Measurements from ENCODE around the gene G6PC3.

Gene G6PC3

DNA sequence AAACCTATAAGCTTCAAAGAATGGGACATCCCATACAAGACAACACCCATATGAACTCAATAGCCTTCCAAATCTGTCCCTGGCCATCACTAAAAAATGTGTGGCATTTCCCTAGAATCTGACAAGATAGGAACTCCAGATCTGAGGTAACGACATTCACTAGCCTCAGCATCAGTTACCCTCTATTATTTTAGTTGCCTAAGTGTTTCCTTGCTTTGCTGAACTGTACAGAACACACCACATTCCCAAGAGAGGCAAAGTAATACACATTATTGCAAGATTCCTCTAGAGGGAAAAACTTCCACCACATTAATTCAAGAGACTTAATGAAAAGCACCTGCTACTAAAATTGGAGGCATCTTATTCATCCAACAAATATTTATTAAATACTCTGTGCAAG, 9.1 kb upstream of the G6PC3 start:
- DNase-seq: no peak

DNA sequence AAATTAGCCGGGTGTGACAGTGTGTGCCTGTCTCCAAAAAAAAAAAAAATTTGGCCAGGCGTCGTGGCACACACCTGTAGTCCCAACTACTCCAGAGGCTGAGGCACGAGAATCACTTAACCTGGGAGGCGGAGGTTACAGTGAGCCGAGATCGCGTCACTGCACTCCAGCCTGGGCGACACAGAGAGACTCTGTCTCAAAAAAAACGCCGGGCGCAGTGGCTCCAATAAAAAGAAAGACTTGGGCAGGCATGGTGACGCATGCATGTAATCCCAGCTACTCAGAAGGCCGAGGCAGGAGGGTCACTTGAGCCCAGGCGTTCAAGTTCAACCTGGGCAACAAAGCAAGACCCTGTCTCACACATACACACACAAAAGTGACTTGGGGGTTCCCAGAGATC, 7.7 kb upstream of the G6PC3 start:
- no peak for DNase-seq

DNA sequence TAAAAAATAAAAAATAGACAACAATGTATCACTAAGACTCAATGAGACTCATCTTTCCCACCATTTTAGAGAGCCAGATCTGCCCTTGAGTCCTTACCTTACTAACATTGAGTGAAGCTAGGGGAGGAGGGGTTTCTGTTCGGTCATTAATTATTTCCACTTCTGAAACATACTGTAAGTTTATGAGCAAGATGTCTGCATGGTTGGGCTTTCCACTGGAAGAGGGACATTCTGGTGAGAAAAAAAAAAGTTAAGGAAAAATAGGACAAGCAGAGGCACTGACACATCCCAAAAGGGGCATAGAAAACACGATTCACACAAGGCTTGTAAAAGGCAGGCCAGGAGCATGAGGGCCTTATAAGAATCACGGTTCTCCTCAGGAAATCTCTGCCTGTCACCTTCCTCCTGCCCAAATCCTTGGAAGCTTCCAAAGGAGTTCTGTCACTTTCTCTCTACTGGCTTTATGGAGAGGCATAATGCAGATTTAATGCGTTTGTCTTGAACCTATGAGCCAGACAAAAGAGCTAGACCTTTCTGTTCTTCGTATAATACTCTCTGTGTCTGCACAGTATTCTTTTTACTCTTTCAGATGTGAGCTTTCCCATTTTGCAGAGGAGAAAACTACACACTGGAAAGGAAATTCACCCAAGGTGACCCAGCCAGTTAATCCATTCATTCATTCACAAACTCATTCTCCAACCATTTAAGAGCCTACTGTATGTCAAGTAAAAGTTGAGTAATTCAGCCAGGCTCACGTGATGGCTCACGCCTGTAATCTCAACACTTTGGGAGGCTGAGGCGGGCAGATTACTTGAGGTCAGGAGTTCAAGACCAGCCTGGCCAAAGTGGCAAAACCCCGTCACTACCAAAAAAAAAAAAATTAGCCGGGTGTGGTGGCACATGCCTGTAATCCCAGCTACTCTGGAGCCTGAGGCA, 6.6 kb upstream of the G6PC3 start:
- DNase-seq: no peak

DNA sequence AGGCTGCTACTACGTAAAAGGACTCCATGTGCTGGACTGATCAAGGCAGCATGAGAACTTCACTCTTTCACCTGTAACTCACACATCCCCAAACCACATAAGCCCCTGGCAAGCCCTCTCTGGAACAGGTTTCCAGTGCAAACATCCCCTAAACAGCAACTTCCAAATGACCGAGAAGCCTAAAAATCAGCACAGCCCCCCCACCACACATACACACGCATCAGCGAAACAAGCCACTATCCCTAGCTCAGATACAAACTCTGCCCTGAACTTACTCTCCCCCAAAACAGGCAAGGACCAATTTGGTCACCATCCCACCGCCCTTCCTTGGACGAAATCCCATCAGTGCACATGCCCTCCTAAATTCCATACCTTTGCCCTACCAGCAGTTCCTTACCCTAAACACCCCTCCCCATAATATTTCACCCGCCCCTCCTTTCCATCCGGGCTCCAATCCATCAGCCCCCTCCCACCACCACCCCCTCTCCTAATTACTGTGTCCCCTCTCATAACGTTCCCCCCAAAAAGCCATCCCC, 4.8 kb upstream of the G6PC3 start:
- DNase-seq: no peak

DNA sequence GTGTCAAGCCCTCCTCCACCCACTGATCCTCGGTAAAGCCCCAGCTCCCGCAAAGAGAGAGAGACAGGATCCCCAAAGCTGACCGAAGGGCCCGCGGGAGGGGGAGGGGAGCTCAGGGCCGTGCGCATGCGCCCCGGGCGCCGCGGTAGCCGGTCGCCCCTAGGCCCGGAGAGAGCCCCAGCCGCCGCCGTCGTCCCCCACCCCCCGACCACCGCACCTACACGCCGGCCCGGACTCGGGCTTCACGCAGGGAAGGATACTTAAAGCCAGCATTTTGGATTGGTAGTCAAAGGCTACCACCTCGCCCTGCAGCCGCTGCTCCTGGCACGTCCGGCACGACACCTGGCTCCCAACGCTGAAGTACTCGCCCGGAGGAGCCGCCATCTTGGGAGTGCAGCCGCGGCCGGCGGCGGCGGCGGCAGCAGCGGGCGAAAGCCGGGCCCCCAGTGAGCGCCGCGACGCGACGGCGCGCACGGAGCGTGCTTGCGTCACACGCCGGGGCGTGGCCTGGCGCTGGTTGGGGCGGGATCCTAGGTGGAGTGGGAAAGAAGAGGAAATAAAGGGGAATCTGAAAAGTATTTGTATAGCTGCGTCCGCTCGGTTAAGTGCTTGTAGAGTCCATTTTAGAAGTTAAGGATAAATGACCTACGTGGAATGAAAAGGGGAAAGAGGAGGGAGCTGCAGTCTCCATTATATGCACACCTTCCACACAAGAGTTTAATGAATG, 4.2 kb upstream of the G6PC3 start, which contains the start of gene LSM12:
Gene LSM12, minus strand, starts transcription at position 468 of the 727 bp plus-strand sequence. Its CDS starts 84 bp downstream, at position 384.
- DNase-seq: peak; percentile 84

DNA sequence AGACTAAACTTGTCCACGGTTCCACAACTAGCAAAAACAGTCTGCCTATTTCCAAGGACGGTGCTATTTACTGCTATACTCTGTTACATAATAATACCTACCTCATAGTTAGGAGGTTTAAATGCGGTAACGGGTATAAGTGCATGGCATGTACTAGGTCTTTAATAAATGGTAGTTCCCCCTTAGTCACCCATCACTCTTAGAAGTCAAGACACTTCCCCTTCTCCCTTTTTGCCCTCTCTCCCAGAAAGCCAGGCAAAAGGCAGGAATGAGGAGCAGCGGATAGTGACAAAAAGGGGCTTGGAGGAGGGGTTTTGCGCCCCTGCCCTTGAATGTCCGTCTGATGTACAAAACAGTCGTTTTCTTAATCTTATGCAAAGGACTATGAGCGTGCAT, 3.0 kb upstream of the G6PC3 start:
- DNase-seq: no peak

DNA sequence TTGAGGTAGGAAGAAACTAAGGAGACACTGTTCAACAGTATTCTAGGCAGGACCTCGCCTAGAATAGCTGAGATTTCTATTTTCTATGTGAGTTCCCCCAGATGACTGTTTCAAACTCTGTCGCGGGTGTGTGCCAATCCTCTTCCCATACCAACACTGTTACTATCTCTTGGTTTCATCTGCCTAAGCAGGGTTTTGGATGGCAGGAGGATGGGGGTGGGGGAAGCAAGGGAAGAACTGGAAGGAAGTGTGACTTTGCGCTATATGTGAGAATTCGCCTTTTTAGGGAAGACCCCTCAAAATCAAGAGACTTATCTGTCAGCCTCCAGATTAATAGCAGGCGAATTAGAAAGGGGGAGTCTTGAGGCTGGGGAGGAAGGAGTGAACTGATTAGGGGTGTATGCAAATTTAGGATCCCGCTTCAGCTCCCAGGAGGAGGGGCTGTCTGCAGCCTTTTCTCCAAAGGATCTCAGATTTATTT, 521 bp upstream of the G6PC3 start:
- no peak for DNase-seq

DNA sequence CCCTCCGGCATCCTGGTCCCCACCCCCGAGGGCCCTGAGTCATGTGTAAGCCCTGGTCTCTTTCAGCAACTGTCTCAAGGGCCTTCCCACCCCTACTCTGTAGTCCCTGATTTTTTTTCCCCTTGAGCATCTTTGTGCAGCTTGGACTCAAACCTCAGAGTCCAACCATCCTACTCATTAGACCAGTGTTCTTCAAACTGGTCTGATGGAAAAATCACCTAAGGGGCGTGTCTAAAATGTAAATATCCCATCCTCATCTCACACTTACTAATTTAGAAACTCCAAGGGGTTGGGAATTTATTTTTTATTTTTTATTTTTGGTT, 624 bp downstream of the G6PC3 start:
- DNase-seq: no peak

DNA sequence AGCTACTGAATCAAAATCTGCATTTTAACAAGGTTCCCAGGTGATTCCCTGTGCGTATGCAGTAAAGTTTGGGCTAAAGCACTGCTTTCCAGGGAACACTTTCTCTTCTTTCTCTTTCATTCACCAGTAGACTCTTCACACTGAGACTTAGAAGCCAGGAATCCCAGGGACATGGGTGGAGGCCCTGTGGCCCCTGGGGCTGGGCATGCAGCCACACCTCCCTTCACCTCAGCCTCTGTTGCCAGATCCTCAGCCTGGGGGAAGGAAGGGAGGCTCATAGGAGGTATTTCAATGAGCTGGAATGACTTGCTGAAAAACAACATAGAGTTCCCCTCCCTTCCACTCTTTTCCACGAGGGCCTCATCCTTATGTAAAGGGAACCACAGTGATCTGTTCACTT, 1.2 kb downstream of the G6PC3 start:
- DNase-seq: no peak

DNA sequence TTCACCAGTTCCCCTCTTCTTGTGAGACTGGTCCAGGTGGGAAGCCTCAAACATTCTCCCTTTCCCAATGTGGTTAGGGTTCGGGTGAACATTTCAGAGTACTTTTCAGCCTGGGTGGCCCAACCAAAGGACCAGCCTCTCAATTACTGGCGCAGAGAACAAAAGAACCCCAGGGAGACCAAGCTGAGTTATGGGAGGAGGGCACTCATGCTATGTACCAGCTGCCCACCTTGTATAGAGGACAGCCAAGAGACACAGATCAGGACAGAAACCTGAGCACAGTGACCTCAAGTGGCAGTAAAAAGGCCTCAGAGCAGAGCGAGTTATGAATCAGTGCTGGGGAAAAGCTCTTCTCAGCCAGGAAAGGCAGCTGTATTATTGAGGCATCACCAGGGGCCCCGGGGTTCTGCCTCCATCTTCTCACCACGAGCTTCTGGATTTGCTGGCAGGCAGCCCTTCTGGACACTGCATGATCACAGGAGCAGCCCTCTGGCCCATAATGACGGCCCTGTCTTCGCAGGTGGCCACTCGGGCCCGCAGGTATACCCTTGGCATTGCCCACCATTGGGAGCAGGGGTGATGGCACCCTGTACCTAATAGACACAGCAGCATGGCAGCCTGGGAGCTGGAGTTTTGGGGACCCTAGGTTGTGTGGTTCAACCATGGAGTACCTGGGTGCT, 3.8 kb downstream of the G6PC3 start:
- DNase-seq: no peak

DNA sequence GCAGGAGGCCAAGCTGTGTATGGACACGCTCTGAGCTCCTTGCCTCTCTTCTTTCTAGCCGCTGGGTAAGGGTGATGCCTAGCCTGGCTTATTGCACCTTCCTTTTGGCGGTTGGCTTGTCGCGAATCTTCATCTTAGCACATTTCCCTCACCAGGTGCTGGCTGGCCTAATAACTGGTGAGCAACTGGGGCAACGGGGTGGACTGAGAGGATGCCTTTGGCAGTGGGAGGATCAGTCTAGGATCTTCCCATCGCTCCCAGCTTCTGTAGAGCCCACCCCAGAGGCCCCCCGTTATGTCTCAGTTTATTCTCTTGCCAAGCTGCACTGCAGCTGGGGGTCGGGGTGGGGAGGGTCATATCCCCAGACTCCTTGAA, 4.4 kb downstream of the G6PC3 start:
- DNase-seq: no peak

DNA sequence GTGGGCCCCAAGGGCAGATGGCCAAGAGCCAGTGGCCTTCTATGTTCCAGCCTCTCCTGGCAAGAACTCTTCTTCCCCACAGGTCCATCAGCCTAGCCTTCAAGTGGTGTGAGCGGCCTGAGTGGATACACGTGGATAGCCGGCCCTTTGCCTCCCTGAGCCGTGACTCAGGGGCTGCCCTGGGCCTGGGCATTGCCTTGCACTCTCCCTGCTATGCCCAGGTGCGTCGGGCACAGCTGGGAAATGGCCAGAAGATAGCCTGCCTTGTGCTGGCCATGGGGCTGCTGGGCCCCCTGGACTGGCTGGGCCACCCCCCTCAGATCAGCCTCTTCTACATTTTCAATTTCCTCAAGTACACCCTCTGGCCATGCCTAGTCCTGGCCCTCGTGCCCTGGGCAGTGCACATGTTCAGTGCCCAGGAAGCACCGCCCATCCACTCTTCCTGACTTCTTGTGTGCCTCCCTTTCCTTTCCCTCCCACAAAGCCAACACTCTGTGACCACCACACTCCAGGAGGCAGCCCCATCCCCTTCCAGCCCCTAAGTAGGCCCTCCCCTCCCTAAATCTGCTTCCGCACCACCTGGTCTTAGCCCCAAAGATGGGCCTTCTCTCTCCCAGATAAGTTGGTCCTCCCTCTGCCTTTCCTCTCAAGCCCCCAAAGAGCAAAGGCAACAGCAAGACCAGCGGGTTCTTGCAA, 5.2 kb downstream of the G6PC3 start:
- DNase-seq: no peak

DNA sequence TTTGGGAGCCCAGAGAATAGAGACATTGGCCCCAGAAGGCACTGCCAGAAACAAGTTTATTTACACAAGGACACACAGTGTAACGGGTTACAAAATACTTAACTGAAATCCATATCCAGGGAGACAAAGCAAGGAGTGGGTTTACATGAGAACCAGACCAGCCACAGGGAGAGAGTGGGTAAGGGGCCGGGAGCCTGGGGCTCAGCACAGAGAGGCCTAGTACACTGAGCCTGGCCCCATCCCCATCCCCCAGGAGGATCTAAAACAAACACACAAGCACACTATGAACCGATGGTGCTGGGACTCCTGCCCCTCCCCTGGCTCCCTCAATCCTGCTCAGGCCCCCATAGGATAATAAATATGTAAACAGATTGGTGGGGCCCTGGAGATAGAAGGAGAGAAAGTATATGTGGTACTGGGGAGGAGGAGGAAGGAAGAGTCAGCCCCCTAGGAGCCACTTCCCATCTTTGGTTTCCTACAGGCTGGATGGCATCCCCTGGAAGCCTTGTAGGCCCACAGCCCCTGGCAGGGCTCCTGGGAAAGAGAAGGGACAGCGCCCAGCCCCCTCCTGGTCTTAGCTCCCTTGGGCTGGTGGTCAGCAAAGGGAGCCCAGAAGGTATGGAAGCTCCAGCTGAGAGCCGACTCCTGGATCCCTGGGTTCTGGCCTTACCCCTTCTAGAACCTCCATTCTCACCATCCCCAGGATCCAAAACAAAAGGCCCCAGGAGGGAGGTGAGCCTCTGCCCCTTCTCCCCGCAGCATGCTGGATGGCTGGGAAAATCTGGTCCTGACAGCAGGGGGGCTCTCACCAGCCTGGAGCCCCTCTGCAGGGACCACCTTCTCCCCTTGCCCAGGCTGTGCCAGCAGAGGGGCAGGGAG, 6.4 kb downstream of the G6PC3 start:
- no peak for DNase-seq

DNA sequence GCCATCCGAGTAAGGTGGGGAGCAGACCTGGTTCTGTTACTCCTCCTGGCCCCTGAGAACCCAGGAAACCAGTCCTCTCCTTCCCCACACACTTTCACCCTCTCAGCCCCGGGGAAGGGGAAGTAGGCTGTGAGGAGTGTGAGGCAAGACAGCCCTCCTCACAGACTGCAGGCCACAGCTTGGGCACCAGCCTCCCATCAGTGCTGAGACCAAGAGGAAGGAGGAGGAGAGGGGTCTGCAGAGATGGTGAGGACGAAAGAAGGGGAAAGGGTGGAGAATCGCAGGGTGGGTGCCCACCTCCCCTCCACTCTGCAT, 7.0 kb downstream of the G6PC3 start:
- no peak for DNase-seq

DNA sequence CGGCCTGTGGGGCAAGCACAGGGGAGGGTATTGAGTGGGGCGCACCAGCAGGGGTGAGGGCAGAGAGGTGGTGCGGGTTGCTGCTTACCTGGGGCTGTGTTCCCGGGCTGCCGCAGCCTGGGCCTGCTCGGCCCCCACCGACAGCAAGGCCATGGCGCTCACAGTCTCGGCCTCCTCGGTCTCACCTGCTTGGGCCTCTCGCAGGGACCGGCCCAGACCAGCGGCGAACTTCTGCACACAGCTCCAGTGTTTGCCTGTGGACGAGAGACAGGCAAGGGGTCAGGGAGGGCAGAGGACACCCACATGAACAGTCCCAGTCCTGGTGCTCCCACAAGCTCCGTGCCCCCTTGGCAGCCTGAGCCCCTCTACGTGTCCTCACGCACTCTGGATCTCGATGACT, 7.9 kb downstream of the G6PC3 start:
- DNase-seq: no peak

DNA sequence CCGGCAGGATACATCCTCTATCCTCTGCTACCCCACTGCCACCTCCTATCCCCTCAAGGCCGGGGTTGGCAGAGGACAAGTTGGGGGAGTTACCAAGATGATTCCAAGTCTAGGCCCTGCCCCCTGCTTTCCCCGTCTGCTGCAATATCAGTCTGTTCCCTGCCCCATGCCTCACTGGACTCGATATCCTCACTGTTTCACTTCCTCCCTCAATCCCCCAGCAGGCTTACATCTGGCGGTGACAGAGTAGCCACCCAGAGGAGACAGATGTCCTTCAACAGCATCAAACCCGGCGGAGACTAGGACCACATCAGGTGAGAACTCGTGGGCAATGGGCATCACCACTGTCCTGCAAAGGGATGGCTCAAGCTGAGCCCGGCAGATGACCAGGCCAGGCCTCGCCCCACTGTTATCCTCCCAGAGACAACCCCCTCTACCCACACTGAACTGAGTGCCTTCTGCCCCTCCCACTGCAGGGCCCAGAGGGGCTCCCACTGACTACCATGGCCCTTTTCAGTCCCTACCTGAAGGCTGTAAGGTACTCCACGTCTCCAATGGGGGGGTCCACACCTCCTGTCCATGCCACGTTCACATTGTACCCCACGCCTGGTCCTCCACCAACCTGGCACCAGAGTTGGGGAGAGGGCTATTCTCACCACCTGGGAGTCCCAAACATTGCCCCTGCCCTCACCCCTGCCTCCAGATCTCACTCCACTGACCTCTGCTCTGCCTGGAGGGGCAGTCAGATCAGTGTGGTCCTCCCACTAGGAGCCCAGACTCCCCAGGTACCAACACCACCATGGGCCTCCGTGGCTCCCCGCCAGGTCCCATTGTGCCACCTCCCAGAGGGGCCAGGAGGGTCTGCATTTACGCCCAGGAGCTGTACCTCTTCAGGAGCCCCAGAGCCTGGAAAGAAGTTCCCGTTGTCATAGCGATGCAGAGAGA, 9.6 kb downstream of the G6PC3 start:
- DNase-seq: no peak

DNA sequence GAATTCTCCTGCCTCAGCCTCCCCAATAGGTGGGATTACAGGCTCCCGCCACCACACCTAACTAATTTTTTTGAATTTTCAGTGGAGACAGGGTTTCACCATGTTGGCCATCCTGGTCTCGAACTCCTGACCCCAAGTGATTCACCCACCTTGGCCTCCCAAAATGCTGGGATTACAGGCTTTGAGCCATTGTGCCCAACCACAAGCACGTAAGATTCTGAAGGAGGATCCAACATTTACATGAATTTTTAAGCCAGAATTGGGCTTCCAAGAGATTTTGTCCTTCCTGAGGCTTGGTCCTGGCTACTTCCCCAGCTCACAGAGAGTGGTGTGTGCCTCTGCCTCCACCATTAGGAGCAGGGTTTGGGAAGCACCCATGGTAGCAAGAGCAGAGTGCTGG, 11.1 kb downstream of the G6PC3 start:
- no peak for DNase-seq

DNA sequence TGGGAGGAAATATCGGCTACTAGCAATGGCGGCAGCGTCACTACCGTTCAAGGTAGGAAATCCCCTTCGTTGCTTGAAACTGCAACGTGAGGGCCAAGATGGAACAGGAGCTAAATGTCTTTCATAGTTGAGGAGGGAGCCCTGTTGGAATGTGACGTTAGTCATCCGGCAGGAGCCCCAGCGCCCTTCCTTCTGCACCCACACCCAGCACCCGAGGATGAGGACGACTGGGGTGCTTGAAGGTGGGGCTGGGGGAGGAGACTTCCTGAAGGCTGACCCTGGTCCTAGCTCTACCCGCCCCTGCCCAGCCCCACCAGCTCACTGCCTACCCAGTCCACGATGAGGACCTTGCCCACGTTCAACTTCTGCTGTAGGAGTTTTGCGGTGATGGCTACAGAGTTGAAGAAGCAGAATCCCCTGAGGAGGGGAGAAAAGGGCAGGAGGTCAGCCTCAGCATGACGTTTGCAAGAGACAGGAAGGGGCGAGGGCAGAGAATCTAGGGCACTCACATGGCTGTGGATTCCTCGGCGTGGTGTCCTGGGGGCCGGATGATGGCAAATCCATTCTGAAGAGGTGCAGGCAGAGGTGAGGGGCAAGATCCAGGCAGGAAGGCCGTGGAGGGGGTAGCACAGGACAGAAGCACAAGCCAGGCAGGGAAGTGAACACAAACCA, 11.9 kb downstream of the G6PC3 start:
- DNase-seq: no peak

DNA sequence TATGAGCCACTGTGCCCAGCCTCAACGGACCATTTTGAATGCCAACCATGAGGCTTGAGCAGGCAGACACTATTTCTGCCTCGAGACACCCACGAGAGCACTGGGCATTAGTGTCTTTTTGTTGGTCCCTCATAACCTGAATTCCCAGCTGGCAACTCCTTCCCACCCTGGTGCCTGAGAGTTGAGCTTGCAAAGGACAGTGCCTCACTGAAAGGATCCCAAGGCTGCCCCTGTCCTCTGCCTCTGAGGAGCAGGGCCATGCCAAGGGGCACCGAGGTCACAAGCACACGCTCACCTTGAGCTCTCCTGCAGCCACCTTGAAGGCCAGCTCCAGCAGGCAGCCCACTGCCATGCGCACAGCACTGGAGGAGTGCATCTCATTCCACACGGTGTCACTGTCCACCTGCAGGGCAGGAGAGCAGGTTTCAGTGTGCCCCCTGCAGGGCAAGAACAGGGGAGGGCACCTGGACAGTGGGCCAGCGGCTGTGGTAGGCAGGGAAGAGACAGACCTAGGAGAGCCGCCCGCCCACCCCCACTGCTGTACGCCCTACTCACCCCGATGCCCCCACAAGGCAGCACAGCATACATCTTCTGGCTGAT, 12.8 kb downstream of the G6PC3 start:
- no peak for DNase-seq

DNA sequence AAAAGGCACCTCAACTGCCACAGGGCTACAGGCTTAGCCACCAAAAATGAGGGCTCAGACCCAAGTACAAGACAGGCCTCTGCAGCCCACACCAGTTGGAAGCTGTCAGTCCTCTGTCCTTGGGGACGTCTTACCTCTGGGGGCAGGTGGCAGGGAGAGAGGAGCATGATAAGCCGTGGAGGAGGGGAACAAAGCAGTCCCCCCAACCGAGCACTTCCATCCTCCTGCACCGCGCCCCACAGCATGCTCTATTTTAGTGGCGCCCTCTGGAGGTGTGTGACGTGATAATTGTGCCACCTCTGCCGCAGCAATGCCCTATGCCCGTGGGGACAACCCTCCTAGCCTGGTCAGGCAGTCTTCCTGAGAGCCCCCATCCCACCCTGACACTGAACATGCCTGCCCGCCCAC, 13.6 kb downstream of the G6PC3 start:
- no peak for DNase-seq

Data from NCI-H2171 treated with DMSO at 0.1 percent for 48 hours (cell line).